ENCODE data around the gene USP30. TPM values are rescaled to one million over a fixed set of nuclear protein-coding genes. Genes with fewer than 3 reads are reported as not detected.

The USP30 gene
- total and polyA plus RNA-seq, 10 of the 15 experiments (the other 5 are each of a cell fraction or from before 2014, with no cell fraction given) = 2.1 to 16.2 (median 6.4) TPM

DNA sequence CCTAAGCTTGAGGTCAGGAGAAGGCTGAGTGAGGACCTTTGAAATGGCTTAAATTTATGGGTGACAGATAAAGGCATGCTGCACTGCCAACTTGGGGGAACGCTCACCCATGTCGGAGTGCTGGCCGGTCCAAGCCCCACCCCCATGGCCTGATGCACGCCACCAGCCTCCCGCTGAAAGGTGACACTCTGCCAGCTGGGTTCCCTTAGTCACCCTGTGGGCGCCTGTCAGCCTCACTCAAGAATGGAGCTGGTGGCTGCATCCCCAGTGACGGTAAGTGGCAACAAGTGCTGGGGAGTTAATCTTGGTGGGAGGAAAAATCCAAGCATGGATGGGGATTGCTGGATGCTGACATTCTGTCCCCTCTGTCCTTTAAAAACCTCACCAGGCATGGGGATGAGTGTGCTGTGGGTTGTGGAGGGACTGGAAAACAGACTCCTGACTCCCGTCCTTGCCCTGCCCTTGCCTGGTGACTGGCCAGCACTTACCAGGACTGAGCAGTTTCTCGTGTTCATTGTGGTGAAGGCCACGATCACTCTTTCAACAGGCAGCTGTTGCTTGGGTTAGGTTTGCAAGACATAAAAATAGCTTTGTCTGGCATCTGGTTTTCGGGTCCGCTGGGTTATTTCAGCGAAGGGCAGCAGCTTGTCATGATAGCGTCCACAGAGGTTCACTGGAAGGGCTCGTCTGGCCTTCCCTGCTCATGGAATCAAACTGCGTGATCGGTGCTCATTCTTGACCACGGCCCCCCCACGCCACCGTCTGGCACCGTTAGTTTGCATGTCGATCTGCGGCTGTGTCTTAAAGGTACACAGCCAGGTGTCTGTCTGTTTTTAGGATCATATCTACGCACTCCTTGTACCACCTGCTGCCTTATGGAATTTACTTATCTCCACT lies 79.0 kb downstream of the USP30 start:
- SMC1A ChIA-PET (ENCODE audit: uncharacterized antibody, unreplicated experiment) = no interaction called here
- H3K36me3 ChIP-seq (ENCODE audit: control insufficient read depth in 2 of 2, insufficient read depth in 2 of 2, low read length in 1 of 2) = no peaks in the 10 kb centered on the region
- H3K4me3 ChIP-seq = no peak overlapping the region
- BruUV-seq (replicated peaks) = no TSS peak
- ATAC-seq (no peak), DNase-seq (ENCODE audit: low read depth, low spot score) (no peak), FAIRE-seq (no peak)
- RAD21 ChIA-PET (ENCODE audit: unreplicated experiment) = no interaction called here
- TF ChIP-seq, protein P1, sequence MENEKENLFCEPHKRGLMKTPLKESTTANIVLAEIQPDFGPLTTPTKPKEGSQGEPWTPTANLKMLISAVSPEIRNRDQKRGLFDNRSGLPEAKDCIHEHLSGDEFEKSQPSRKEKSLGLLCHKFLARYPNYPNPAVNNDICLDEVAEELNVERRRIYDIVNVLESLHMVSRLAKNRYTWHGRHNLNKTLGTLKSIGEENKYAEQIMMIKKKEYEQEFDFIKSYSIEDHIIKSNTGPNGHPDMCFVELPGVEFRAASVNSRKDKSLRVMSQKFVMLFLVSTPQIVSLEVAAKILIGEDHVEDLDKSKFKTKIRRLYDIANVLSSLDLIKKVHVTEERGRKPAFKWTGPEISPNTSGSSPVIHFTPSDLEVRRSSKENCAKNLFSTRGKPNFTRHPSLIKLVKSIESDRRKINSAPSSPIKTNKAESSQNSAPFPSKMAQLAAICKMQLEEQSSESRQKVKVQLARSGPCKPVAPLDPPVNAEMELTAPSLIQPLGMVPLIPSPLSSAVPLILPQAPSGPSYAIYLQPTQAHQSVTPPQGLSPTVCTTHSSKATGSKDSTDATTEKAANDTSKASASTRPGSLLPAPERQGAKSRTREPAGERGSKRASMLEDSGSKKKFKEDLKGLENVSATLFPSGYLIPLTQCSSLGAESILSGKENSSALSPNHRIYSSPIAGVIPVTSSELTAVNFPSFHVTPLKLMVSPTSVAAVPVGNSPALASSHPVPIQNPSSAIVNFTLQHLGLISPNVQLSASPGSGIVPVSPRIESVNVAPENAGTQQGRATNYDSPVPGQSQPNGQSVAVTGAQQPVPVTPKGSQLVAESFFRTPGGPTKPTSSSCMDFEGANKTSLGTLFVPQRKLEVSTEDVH (IDR thresholded peaks at IDR 0.05; ENCODE audit: low read depth, partially characterized antibody) = no peak
- TF ChIP-seq IKZF1 (conservative IDR thresholded peaks at IDR 0.05) (no peak), IKZF2 (IDR thresholded peaks at IDR 0.05) (no peak)
- intact Hi-C loops (cut with micrococcal nuclease; ENCODE audit: unreplicated experiment) (loop anchor here (10.0 kb wide), 1 partner anchor 253 kb away; no protein-coding TSS in a partner anchor), in situ Hi-C loops (cut with MboI) (no loop called here)
- H3K9ac ChIP-seq (ENCODE audit: control insufficient read depth, insufficient read depth, low read length) = no peak overlapping the region
- no peak overlapping the region for H3K4me2 ChIP-seq (ENCODE audit: control insufficient read depth, insufficient read depth)
- WGBS (ENCODE audit: insufficient coverage, insufficient replicate concordance, low lambda C conversion rate, missing lambda C conversion rate) = 23% methylated on average over 24 of the region's 24 CpGs
- H3K4me1 ChIP-seq (ENCODE audit: control insufficient read depth, insufficient read depth, low read length) = no peaks in the 10 kb centered on the region
- no peak overlapping the region for H2AFZ ChIP-seq (ENCODE audit: control insufficient read depth, low read depth, low read length)
- H3K79me2 ChIP-seq (ENCODE audit: control insufficient read depth, insufficient read depth, low read length) = no peaks in the 10 kb centered on the region
- no peak overlapping the region for H3K27ac ChIP-seq (ENCODE audit: control insufficient read depth, insufficient read depth)
- H4K20me1 ChIP-seq (ENCODE audit: control insufficient read depth, insufficient read depth) = no peaks in the 10 kb centered on the region
- POLR2A ChIA-PET = no interaction called here
- CTCF ChIA-PET = interaction anchor here (0.5 to 2.3 kb wide), 4 partner anchors 11 to 19 kb away, joined by 3 to 5 read pairs (median 3); no protein-coding TSS in a partner anchor
- H3K27me3 ChIP-seq (replicated peaks in 1 of 2; ENCODE audit: control insufficient read depth in 2 of 2, insufficient read depth in 2 of 2, low read length in 1 of 2) = no peaks in the 10 kb centered on the region
- no peaks in the 10 kb centered on the region for H3K9me3 ChIP-seq (replicated peaks; ENCODE audit: control insufficient read depth, insufficient read depth, low read length)

Data from GM12878 (cell line).